K562 (cell line): Measurements from ENCODE around the gene CEBPE. TPM values are rescaled to one million over a fixed set of nuclear protein-coding genes. Genes with fewer than 3 reads are reported as not detected.

Source experiments
- ATF1 ChIP-seq, 2 experiments: fragments of 450-650 bp in 1 of 2; IDR thresholded peaks; 2 replicates each; pipeline ENCODE4 v1.6.1; 2016; ENCODE audit warnings: missing compliant biosample characterization in 1 of 2, missing genetic modification characterization in 1 of 2
- BHLHE40 ChIP-seq: IDR thresholded peaks from 2 replicates; pipeline ENCODE4 v1.6.1; 2011; ENCODE audit warnings: low read length, improper control_type of control experiment
- CTBP1 ChIP-seq: fragments of 450-650 bp; IDR thresholded peaks from 2 replicates; pipeline ENCODE4 v1.6.1; 2016; ENCODE audit warnings: borderline replicate concordance
- FOXA1 ChIP-seq: fragments of 450-650 bp; IDR thresholded peaks from 2 replicates; pipeline ENCODE4 v1.6.1; 2016; ENCODE audit warnings: mild to moderate bottlenecking, borderline replicate concordance
- HCFC1 ChIP-seq: IDR thresholded peaks from 2 replicates; pipeline ENCODE4 v1.6.1; 2012; ENCODE audit warnings: low read depth, low read length, improper control_type of control experiment
- HNRNPK ChIP-seq: fragments of 200-400 bp; formaldehyde crosslinking; IDR thresholded peaks from one replicate; pipeline ENCODE4 v1.6.1; 2018; ENCODE audit warnings: mild to moderate bottlenecking, low read depth, low read length; ENCODE audit not compliant: poor library complexity, severe bottlenecking
- KAT2B ChIP-seq: IDR thresholded peaks from one replicate; pipeline ENCODE4 v1.6.1; 2012; ENCODE audit warnings: low read depth, mild to moderate bottlenecking, control low read depth, inconsistent platforms, low read length, moderate library complexity
- L3MBTL2 ChIP-seq: fragments of 450-650 bp; IDR thresholded peaks from 2 replicates; pipeline ENCODE4 v1.6.1; 2016; ENCODE audit warnings: mild to moderate bottlenecking, moderate library complexity
- MAZ ChIP-seq, 2 experiments: fragments of 450-650 bp in 1 of 2; sonication (generic) in 1 of 2; formaldehyde crosslinking; IDR thresholded peaks in 1 of 2; conservative IDR thresholded peaks in 1 of 2; 2 replicates each; pipeline versions ENCODE4 v1.4.0 to v1.5.0; 2020; ENCODE audit warnings: mild to moderate bottlenecking in 1 of 2, missing genetic modification reagents in 1 of 2
- MTA3 ChIP-seq: fragments of 450-650 bp; formaldehyde crosslinking; IDR thresholded peaks from 2 replicates; pipeline ENCODE4 v1.6.1; 2017; ENCODE audit warnings: mild to moderate bottlenecking, borderline replicate concordance
- POLR2AphosphoS5 ChIP-seq: IDR thresholded peaks from 2 replicates; pipeline ENCODE4 v1.6.1; 2011; ENCODE audit warnings: mild to moderate bottlenecking, low read depth, low read length, moderate library complexity; ENCODE audit not compliant: control insufficient read depth, insufficient read depth
- SMAD1 ChIP-seq: fragments of 150-350 bp; IDR thresholded peaks from 2 replicates; pipeline ENCODE4 v1.6.1; 2014; ENCODE audit warnings: low read length, low read depth; ENCODE audit not compliant: partially characterized antibody
- SMC3 ChIP-seq: conservative IDR thresholded peaks from 2 replicates; pipeline ENCODE4 v1.6.1; 2011; ENCODE audit warnings: low read depth, low read length, improper control_type of control experiment; ENCODE audit not compliant: insufficient read depth
- SP2 ChIP-seq: IDR thresholded peaks from 2 replicates; pipeline ENCODE4 v1.6.1; 2011; ENCODE audit warnings: mild to moderate bottlenecking, low read depth, low read length, moderate library complexity; ENCODE audit not compliant: poor library complexity, severe bottlenecking; ENCODE audit errors: extremely low read depth
- XRCC5 ChIP-seq: fragments of 200-400 bp; formaldehyde crosslinking; IDR thresholded peaks from 2 replicates; pipeline ENCODE4 v1.6.1; 2017; ENCODE audit warnings: low read depth, mild to moderate bottlenecking, low read length
- YY1 ChIP-seq, 3 experiments: IDR thresholded peaks; 2 replicates each; pipeline ENCODE4 v1.6.1; 2011; ENCODE audit warnings: low read length in 2 of 3, mild to moderate bottlenecking in 2 of 3, moderate library complexity in 2 of 3, borderline replicate concordance in 1 of 3, control low read depth in 1 of 3, low read depth in 1 of 3; ENCODE audit not compliant: insufficient read depth in 3 of 3, insufficient replicate concordance in 2 of 3, control insufficient read depth in 1 of 3, insufficient read length in 1 of 3; ENCODE audit errors: extremely low read depth in 1 of 3
- polyA plus RNA-seq, 8 experiments: library from polyadenylated mRNA; depleted of rRNA in 4 of 8; stranded (reverse) in 5 of 8; unstranded in 3 of 8; fragments of >200 nt; fragmentation: Nextera tagmentation in 2 of 8; fragmentation: Illumina TruSeq in 1 of 8; extraction: Ambion mirVana in 2 of 8; extraction: Trizol in 1 of 8; gene quantifications; 2 replicates each; pipeline versions ENCODE4 v1.2.1 to v1.2.3, GENCODE V29; 2011 to 2014; ENCODE audit warnings: inconsistent platforms in 1 of 8, missing spikeins in 1 of 8
- total RNA-seq, 7 experiments: library from RNA; depleted of rRNA in 6 of 7; stranded (reverse); fragments of >200 nt in 6 of 7; fragmentation: Illumina TruSeq in 2 of 7; extraction: Trizol in 2 of 7; gene quantifications; 2 replicates each; pipeline versions ENCODE4 v1.2.1 to v1.2.3, GENCODE V29; 2011 to 2021; ENCODE audit warnings: low replicate concordance in 1 of 7
- TF ChIP-seq, protein P1 (sequence below): sonication (generic); formaldehyde crosslinking; IDR thresholded peaks from 2 replicates; pipeline ENCODE4 v1.8.1; 2023; ENCODE audit warnings: mild to moderate bottlenecking, missing genetic modification reagents, moderate library complexity
- TF ChIP-seq, protein P2 (sequence below), 2 experiments: IDR thresholded peaks; 2 replicates each; pipeline ENCODE4 v1.6.1; 2011; ENCODE audit warnings: borderline replicate concordance in 1 of 2, control low read depth in 1 of 2, low read depth in 1 of 2, low read length in 1 of 2, mild to moderate bottlenecking in 1 of 2, mixed read lengths in 1 of 2, moderate library complexity in 1 of 2; ENCODE audit not compliant: insufficient read depth in 1 of 2, insufficient read length in 1 of 2, poor library complexity in 1 of 2, severe bottlenecking in 1 of 2; ENCODE audit errors: extremely low read depth in 1 of 2
- TF ChIP-seq, protein P3 (sequence below), 2 experiments: fragments of 450-650 bp in 1 of 2; sonication (generic) in 1 of 2; formaldehyde crosslinking in 1 of 2; IDR thresholded peaks in 1 of 2; conservative IDR thresholded peaks in 1 of 2; 2 replicates each; pipeline versions ENCODE4 v1.6.1 to v1.8.1; 2016 to 2023; ENCODE audit warnings: mild to moderate bottlenecking in 2 of 2, moderate library complexity in 2 of 2, inconsistent platforms in 1 of 2, missing genetic modification reagents in 1 of 2
- TF ChIP-seq, protein P4 (sequence below): fragments of 450-650 bp; formaldehyde crosslinking; IDR thresholded peaks from 2 replicates; pipeline ENCODE4 v1.4.0; 2020; ENCODE audit warnings: mild to moderate bottlenecking, mixed read lengths

Gene CEBPE
- total and polyA plus RNA-seq, 9 of the 15 experiments (the other 6 are each of a cell fraction or from before 2014, with no cell fraction given): 0.09 to 0.15 (median 0.13) TPM; not detected in 6

- TF ChIP-seq SP2: no peak
- TF ChIP-seq HNRNPK: no peak
- peak; percentile 81 for TF ChIP-seq KAT2B
- peak; percentile 43; the same call in 1 of the 2 replicates for TF ChIP-seq HCFC1
- no peak for TF ChIP-seq FOXA1
- peak; percentile 12; the same call in 1 of the 2 replicates for TF ChIP-seq POLR2AphosphoS5
- TF ChIP-seq L3MBTL2: peak; percentile 68
- TF ChIP-seq XRCC5: peak; percentile 79; the same call in 1 of the 2 replicates
- TF ChIP-seq, protein P1, sequence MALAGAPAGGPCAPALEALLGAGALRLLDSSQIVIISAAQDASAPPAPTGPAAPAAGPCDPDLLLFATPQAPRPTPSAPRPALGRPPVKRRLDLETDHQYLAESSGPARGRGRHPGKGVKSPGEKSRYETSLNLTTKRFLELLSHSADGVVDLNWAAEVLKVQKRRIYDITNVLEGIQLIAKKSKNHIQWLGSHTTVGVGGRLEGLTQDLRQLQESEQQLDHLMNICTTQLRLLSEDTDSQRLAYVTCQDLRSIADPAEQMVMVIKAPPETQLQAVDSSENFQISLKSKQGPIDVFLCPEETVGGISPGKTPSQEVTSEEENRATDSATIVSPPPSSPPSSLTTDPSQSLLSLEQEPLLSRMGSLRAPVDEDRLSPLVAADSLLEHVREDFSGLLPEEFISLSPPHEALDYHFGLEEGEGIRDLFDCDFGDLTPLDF: no peak
- TF ChIP-seq, protein P2, sequence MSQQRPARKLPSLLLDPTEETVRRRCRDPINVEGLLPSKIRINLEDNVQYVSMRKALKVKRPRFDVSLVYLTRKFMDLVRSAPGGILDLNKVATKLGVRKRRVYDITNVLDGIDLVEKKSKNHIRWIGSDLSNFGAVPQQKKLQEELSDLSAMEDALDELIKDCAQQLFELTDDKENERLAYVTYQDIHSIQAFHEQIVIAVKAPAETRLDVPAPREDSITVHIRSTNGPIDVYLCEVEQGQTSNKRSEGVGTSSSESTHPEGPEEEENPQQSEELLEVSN (IDR thresholded peaks at IDR 0.05; ENCODE audit: borderline replicate concordance in 1 of 2, extremely low read depth in 1 of 2, insufficient read depth in 1 of 2, insufficient read length in 1 of 2, low read depth in 1 of 2, low read length in 1 of 2, poor library complexity in 1 of 2, severe bottlenecking in 1 of 2): peak; percentile 33 to 61
- peak in 1 of 3 experiments; percentile 70 for TF ChIP-seq YY1 (IDR thresholded peaks at IDR 0.05; ENCODE audit: borderline replicate concordance in 1 of 3, control insufficient read depth in 1 of 3, extremely low read depth in 1 of 3, insufficient read depth in 3 of 3, insufficient read length in 1 of 3, insufficient replicate concordance in 2 of 3, low read depth in 1 of 3, low read length in 2 of 3)
- peak; percentile 43; the same call in 1 of the 2 replicates for TF ChIP-seq CTBP1
- TF ChIP-seq BHLHE40: 0 out of 2 replicates have a peak, but pooled peaks have one; percentile 17
- TF ChIP-seq, protein P3, sequence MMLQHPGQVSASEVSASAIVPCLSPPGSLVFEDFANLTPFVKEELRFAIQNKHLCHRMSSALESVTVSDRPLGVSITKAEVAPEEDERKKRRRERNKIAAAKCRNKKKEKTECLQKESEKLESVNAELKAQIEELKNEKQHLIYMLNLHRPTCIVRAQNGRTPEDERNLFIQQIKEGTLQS (IDR thresholded peaks at IDR 0.05): no peak
- TF ChIP-seq, protein P3 (CRISPR knock-in tag; conservative IDR thresholded peaks at IDR 0.05): peak; percentile 69; the same call in 1 of the 2 replicates
- peak in 1 of 2 experiments; percentile 61; a peak in 1 of 4 replicates for TF ChIP-seq MAZ (CRISPR knock-in tag; conservative IDR thresholded peaks at IDR 0.05 in 1 of 2, IDR thresholded peaks at IDR 0.05 in 1 of 2)
- peak; percentile 77 for TF ChIP-seq SMC3
- 0 out of 2 replicates have a peak, but pooled peaks have one; percentile 57 for TF ChIP-seq MTA3
- TF ChIP-seq, protein P4, sequence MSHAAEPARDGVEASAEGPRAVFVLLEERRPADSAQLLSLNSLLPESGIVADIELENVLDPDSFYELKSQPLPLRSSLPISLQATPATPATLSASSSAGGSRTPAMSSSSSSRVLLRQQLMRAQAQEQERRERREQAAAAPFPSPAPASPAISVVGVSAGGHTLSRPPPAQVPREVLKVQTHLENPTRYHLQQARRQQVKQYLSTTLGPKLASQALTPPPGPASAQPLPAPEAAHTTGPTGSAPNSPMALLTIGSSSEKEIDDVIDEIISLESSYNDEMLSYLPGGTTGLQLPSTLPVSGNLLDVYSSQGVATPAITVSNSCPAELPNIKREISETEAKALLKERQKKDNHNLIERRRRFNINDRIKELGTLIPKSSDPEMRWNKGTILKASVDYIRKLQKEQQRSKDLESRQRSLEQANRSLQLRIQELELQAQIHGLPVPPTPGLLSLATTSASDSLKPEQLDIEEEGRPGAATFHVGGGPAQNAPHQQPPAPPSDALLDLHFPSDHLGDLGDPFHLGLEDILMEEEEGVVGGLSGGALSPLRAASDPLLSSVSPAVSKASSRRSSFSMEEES (CRISPR knock-in tag): no peak
- TF ChIP-seq SMAD1: no peak
- TF ChIP-seq ATF1 (CRISPR knock-in tag; IDR thresholded peaks at IDR 0.05): no peak
- TF ChIP-seq ATF1 (tag; IDR thresholded peaks at IDR 0.05): 0 out of 2 replicates have a peak, but pooled peaks have one; percentile 12
Observed at GRCh38 chr14:23068789-23069412, 50.2 kb downstream of the CEBPE start (continued).
